Measurements from ENCODE around the gene ZNF574. TPM values are rescaled to one million over a fixed set of nuclear protein-coding genes. Genes with fewer than 3 reads are reported as not detected.
A peak's percentile ranks its signal among the peaks of the same experiment; 100 is the strongest.

Gene ZNF574
- total RNA-seq, 1 experiment from 2014 or later = 11.9 TPM

GRCh38 chr19:42074513-42075363 is 1.2 kb upstream of the ZNF574 start:
- in situ Hi-C loops (cut with HindIII; ENCODE audit: low pct_unique_long_range_greater_than_20kb, low sequenced_read_pairs) = no loop called here
- peak; percentile 14 for DNase-seq (ENCODE audit: low read depth, low spot score)

GRCh38 chr19:42075364-42075615 is 676 bp upstream of the ZNF574 start:
- DNase-seq (ENCODE audit: low read depth, low spot score) = no peak
- in situ Hi-C loops (cut with HindIII; ENCODE audit: low pct_unique_long_range_greater_than_20kb, low sequenced_read_pairs) = no loop called here

- no peak for DNase-seq (ENCODE audit: low read depth, low spot score)
These were observed 496 bp downstream of the ZNF574 start for GRCh38 chr19:42076380-42076944.

GRCh38 chr19:42078058-42078457 is 2.1 kb downstream of the ZNF574 start:
- DNase-seq (ENCODE audit: low read depth, low spot score) = no peak
- in situ Hi-C loops (cut with HindIII; ENCODE audit: low pct_unique_long_range_greater_than_20kb, low sequenced_read_pairs) = no loop called here

More at GRCh38 chr19:42076380-42076944, 496 bp downstream of the ZNF574 start:
- in situ Hi-C loops (cut with HindIII; ENCODE audit: low pct_unique_long_range_greater_than_20kb, low sequenced_read_pairs) = no loop called here

GRCh38 chr19:42078538-42079275 is 2.7 kb downstream of the ZNF574 start:
- in situ Hi-C loops (cut with HindIII; ENCODE audit: low pct_unique_long_range_greater_than_20kb, low sequenced_read_pairs) = no loop called here
- no peak for DNase-seq (ENCODE audit: low read depth, low spot score)

- in situ Hi-C loops (cut with HindIII; ENCODE audit: low pct_unique_long_range_greater_than_20kb, low sequenced_read_pairs) = no loop called here
- DNase-seq (ENCODE audit: low read depth, low spot score) = no peak
These were observed 3.3 kb downstream of the ZNF574 start for GRCh38 chr19:42079276-42079669.

- DNase-seq (ENCODE audit: low read depth, low spot score) = no peak
- in situ Hi-C loops (cut with HindIII; ENCODE audit: low pct_unique_long_range_greater_than_20kb, low sequenced_read_pairs) = no loop called here
These were observed 4.2 kb downstream of the ZNF574 start for GRCh38 chr19:42079886-42080763.

GRCh38 chr19:42080764-42081375 is 4.9 kb downstream of the ZNF574 start:
- DNase-seq (ENCODE audit: low read depth, low spot score) = no peak
- in situ Hi-C loops (cut with HindIII; ENCODE audit: low pct_unique_long_range_greater_than_20kb, low sequenced_read_pairs) = no loop called here

GRCh38 chr19:42081584-42082203 is 5.7 kb downstream of the ZNF574 start:
- peak; percentile 67 for DNase-seq (ENCODE audit: low read depth, low spot score)
- in situ Hi-C loops (cut with HindIII; ENCODE audit: low pct_unique_long_range_greater_than_20kb, low sequenced_read_pairs) = no loop called here

- in situ Hi-C loops (cut with HindIII; ENCODE audit: low pct_unique_long_range_greater_than_20kb, low sequenced_read_pairs) = no loop called here
- no peak for DNase-seq (ENCODE audit: low read depth, low spot score)
These were observed 7.6 kb downstream of the ZNF574 start for GRCh38 chr19:42083537-42083936.

- in situ Hi-C loops (cut with HindIII; ENCODE audit: low pct_unique_long_range_greater_than_20kb, low sequenced_read_pairs) = no loop called here
These were observed 10.3 kb downstream of the ZNF574 start for GRCh38 chr19:42086188-42086736.

GRCh38 chr19:42086770-42087550 is 11.0 kb downstream of the ZNF574 start:
- in situ Hi-C loops (cut with HindIII; ENCODE audit: low pct_unique_long_range_greater_than_20kb, low sequenced_read_pairs) = no loop called here
- DNase-seq (ENCODE audit: low read depth, low spot score) = no peak

More at GRCh38 chr19:42086188-42086736, 10.3 kb downstream of the ZNF574 start:
- DNase-seq (ENCODE audit: low read depth, low spot score) = no peak

GRCh38 chr19:42088471-42089190 is 12.7 kb downstream of the ZNF574 start:
- DNase-seq (ENCODE audit: low read depth, low spot score) = no peak
- in situ Hi-C loops (cut with HindIII; ENCODE audit: low pct_unique_long_range_greater_than_20kb, low sequenced_read_pairs) = no loop called here

GRCh38 chr19:42089191-42089750 is 13.3 kb downstream of the ZNF574 start:
- in situ Hi-C loops (cut with HindIII; ENCODE audit: low pct_unique_long_range_greater_than_20kb, low sequenced_read_pairs) = no loop called here

GRCh38 chr19:42089772-42090171 is 13.8 kb downstream of the ZNF574 start:
- no peak for DNase-seq (ENCODE audit: low read depth, low spot score)
- in situ Hi-C loops (cut with HindIII; ENCODE audit: low pct_unique_long_range_greater_than_20kb, low sequenced_read_pairs) = no loop called here

More at GRCh38 chr19:42089191-42089750, 13.3 kb downstream of the ZNF574 start:
- DNase-seq (ENCODE audit: low read depth, low spot score) = no peak

All from SK-MEL-5 (cell line).